ENCODE results near the gene HTD2.

- TF ChIP-seq POLR2A (IDR thresholded peaks at IDR 0.05) (peak in 1 of 3 donors; percentile 56), POLR2AphosphoS5 (IDR thresholded peaks at IDR 0.05) (peak in 1 of 3 donors; percentile 83), CTCF (IDR thresholded peaks at IDR 0.05 in 8 of 11, conservative IDR thresholded peaks at IDR 0.05 in 3 of 11) (no peak)
These were observed 43.7 kb downstream of the HTD2 start for GRCh38 chr3:58349792-58350626.

All from spleen (tissue), 7 donors.